Measurements from ENCODE around the gene PDZRN3.
"Not testable (repeated sequence)": the region's sequence is repeated elsewhere in the genome, so short reads cannot be mapped to it uniquely, and the experiment has no call there.

The PDZRN3 gene

DNA sequence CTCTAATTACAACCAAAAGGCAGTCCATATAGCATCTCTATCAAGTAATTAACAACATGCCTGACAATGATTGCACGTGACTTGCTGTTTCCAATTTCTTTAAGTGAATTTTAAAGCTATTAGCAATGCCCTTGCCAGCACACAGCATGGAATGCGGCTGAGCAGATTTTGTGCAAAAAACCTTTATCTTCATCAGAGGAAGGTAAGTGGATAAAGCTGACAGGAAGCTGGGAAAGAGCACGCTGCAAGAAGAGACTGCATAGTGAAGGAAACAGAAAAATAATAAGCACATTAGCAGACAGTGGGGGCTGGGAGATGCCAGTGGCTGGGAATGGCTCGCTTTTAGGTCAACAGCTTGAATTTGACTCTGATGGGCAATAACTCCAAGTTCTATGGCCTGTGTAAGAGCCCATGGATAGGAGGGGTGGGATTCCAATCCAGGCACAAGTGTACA lies 138.8 kb downstream of the PDZRN3 start:
- no peak for DNase-seq

DNA sequence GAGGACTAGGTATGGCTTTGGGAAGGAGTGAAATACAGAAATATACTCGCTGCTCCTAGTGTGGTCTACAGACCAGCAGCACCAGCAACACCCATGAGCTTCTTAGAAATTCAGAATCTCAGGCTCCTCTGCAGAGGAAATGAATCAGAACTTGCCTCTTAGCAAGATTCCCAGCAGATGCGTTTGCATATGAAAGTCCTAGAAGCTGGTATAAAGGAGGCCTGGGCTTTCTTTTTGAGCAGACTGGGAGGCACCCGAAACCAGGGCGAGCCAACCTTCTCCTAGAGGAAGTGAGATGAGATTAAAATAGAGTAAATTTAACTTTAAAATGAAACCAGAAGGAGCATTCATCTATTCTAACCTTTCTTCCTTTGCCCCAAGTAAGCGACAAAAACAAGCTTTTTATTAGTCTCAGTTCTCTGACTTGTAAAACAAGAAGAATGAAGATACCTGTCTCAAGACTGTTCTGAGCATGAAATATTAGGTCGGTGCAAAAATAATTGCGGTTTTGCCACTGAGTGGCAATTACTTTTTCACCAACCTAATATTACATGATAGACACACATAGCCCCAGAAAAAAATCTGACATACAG lies 140.0 kb downstream of the PDZRN3 start:
- DNase-seq = peak; percentile 42

DNA sequence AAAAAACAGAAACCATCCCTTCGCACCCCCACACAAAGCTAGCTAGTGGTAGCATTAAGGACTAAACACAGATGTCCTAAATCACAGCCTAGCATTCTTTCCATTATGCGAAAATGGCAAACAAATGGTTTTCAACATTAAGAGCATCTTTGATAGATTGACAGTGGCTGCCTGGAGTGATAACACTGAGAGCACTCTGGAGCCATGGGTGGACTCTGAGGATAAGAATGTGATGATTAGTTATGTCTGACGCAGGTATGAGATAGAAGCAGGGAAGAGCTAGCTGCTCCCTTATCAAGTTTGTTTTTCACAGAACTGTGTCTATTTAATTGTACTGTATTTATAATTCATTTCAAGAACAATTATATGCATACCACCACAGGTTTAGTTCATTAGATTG lies 142.9 kb downstream of the PDZRN3 start:
- DNase-seq = no peak

DNA sequence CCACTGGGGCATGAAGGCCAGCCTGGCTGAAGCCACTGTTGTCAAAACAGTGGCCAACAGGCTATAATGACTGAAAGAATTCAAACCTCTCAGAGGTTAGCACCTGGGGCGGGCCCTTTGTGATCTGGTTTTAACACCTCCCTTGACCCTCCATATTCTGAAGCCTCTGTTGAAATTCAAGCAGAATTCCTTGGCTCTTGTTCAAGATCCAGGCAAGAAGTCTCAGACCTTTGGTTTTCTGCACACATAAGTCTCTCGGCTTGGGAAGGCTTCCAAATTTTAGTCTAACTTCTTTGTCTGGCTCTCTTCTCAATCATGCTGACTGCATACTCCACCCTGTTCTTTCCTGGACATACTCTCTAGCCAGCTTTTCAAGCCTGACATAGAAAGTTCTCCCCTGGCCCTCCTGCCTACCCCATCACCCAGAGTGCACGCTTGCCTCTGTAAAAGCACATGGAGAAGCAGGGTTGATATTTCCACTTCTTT lies 144.5 kb downstream of the PDZRN3 start:
- DNase-seq = no peak

DNA sequence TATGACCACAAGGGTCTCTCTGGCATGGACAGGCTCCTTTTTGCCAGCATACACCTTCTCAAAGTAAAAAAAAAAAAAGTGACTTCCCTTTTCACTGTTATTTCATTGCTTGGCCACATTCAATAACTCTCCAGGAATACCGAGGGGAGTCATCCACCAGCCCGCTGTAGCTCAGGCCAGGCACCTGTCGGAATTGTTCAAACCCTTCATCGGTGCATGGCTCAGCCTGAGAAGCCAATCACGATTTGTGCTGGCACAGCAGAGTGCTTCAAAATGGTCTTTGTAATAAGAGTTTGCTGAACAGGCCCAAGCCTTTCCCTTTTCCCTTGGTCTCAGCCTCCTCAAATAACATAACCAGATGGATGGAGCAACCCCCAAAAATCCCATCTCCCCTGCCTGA lies 145.4 kb downstream of the PDZRN3 start:
- DNase-seq = no peak

DNA sequence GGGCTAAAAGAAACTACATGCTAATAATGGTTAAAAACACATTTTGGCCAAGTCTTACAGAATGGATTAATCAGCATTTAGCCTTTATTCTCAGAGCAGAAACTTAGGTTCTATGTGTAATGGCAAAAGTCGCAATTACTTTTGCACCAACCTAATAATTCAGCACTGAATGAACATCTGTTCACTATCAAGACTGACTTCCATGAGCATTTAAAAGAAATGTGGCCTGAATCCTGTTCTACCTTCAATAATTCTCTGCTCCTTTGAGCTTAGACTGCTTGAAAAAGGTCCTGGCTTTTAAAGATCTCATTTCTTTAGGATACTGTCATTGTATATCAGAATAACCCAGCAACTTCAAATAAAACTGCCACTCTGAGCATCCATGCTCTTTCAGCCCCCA lies 145.9 kb downstream of the PDZRN3 start:
- DNase-seq = no peak

DNA sequence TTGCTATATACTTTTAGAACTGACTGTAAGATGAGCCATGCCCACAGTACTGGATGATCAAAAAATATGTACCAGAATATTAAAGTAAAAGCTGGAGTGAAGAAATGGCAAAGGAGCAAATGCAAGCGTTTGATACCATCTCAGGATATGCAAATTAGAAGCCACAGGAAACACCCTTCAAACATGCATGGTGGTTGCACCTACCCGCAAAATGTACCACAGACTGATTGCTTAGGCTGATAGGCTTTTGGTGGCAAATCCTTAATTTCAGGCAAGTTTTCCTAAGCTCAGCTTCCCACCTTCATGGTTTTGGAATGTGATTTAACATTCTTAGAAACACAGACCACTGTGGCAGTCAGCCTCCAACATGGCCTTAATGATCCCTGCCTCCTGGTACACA lies 149.0 kb downstream of the PDZRN3 start:
- DNase-seq = no peak

DNA sequence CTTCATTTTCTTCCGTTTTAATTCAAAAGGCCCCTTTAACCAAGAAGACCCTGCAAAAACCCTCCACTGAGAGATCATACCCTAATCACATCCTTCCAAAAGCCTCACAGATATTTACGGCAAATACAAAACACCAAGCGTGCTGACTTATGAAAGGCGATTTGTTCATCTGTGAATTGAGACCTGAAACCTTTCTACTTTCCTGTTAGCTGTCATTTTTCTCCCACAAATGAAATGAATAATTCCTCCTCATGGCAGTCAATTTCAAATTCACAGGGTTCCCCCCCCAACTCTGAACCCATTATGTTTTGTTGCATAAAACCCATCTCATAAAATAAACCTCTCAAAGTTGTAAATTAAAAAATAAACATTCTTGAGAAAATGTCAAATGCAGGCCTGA lies 149.6 kb downstream of the PDZRN3 start:
- DNase-seq = no peak

DNA sequence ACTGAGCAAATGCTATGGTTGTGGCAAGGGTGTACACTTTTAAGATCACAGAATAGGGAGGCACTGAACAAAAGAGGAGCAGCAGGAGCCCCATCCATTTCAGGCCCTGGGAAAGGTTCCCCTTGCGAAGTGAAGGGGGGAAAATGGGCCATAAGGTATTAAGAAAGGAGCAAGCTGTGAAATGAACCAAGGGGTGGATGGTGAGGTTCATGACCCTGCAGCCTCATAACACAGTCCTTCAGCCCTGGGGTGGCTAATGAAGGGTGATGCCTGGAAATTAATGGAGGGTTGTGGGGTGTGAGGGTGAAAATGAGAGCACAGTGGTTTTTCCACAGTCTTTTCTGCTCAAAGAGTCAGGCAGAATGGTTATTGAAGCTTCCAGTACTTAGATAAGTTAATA lies 150.1 kb downstream of the PDZRN3 start:
- DNase-seq = no peak

DNA sequence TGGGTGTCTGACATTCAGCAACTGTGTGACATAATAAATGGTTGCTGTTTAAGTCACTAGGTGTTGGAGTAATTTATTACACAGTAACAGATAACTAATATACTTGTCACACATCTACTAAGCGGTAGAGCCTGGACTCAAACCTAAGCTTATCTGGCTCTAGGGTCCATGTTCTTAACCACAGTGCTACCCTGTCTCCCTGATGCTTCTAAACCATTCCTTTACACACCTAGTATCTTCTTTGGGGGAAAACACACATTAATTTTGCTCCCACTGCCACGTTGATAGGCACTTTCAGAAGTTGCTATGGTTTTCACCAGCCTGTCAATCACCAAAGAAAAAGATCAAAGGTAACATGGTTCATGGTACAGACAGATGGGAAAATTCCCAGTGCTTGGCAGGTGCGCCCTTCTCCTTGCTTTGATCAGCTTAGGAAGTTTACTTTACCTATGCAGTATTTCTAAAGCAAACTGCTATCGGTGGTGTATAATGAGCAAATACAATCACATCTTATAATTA lies 150.8 kb downstream of the PDZRN3 start:
- no peak for DNase-seq

DNA sequence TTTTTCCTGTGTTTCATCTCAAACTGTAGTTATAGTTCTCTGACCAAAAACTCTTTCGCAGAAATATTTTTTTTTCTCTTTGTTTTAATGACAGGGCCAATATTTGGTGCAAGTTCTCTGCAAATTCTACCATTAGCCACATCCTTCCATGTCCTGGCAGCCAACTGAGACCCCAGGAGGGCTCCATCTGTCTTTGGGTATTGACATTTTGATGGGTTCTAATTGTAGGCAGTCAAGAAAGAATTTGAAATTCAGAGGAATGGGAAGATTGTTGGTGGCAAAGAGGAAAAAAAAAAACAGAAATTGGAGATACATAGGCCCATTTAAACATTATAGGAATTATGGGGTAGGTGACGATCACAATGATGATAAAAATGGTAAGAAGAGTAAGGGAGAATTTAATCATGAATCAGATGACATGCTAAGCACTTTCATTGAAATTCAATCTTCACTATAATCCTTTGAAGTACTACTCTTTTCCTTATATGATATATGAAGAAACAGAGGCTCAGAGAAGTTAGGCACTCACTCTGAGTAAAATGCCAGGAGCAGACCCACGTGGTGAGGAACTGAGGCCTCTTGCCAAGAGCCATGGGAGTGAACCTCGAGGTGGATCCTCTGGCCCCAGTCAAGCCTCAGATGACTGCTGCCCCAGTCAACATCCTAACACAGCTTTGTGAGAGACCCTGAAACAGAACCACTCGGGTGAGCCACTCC lies 151.4 kb downstream of the PDZRN3 start:
- DNase-seq = no peak

DNA sequence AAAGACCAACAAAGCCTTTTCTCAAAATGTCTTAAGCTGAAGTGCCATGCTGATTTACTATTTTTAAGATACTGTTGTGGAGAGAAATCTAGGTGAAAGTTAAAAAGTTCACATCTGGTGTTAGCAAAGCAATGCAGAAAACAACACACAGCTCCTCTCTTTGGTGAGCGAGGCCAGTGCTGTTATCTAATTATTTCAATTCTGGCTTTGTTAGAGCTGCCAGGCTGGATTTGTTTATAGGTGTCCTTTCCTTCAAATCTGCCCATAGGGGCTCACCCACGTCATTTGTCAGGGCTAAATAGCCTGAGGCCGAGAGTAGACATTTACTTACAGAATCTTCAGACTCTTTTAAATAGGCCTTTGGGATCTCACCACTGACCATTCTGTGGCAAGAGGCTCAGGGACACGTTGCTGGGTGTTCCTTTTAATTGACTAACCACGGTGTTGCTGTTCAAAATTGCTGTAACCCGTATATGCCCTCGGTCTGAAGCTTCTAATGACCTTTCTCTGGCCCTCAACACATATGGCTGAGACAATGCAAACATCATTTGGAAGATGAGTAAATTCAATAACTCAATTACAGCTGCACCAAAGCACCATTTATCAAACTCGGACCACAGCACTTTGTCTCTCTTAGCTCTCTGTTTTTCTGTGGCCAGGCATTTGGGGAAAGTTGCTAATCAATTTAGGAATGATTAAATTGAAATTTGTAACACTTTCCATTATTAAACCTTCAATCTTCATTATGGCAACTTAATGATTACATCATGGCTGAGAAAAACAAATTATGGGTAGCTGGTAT lies 152.6 kb downstream of the PDZRN3 start:
- DNase-seq = no peak

DNA sequence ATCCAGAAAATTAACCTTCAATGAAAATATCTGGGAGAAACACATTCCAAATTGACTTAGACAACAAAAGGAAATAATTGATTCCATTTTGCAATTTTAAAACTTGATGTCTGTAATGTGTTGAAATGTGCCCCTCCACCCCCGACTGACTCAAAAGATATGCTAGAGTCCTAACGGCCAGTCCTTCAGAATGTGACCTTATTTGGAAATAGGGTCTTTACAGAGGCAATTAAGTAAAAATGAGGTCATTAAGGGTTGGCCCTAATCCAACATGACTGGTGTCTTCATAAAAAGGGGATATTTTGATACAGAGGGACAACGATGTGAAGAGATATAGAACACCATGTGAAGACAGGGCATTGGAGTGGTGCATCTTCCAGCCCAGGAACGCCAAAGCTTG lies 153.9 kb downstream of the PDZRN3 start:
- no peak for DNase-seq

DNA sequence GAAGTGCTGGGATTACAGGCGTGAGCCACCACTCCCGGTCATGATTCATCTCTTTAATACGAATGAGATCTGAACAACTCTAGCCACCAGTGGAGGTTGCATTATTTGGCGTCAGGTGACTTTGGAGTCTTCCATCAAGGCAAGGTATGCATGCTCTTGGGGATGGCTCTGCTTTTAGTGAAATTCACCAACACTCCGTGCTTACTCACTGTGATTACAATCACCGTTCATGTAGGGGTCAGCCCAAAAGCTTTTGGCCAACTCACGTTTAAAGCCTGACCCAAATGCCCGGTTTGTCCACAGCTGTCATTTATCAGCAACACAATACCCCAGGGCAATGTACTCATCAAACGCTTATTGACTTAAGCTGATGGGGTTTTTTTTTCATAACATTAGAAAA lies 155.4 kb downstream of the PDZRN3 start:
- DNase-seq = no peak

DNA sequence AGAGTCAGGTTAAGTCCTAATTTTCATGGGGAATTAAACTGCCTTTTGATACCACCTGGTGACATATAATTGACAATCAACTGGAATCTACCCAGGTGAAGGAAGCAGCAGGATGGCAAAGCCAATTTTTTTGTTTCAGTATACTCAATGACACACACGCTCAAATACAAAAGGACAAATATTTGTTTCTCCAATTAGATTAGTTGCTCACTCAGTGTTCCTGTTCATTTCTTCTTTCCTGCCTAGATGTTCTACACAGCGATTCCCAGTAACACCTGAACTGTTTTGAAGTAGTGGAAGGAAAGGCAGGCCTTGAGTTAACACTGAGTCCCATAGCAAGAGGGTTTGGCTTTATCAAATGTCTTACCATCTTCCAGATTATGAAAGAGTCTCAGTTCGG lies 157.5 kb downstream of the PDZRN3 start:
- DNase-seq = no peak

DNA sequence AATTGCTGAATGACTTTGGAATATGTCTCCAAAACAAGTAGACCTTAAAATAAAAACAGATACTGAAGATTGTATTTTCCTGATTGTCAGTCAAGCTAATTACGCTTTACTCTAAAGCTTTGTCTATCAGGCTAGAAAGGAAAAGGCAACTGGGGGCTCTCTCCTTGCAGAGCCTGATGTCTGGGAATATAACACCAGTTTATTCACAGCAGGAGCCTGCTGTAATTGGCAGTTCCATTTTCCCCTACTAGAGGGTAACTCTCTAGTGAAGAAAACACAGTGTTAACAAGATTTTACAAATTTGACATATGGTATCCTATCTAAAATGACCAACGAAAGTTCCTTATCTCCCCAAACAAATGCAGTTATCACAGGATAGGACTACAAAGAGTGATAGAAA lies 158.8 kb downstream of the PDZRN3 start:
- no peak for DNase-seq

DNA sequence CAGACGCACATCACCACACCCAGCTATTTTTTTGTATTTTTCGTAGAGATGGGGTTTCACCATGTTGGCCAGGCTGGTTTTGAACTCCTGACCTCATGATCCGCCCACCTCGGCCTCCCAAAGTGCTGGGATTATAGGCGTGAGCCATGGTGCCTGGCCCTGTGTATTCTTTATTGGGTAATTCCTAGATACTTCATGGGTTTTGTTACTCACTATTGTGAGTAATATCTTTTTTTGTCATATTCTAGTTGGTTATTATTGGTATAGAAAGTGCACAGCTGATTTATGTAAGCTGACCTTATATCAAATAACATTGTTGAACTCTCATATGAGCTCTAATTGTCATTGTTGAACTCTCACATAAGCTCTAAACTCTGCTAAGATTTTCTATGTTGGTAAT lies 160.6 kb downstream of the PDZRN3 start:
- DNase-seq = not testable (repeated sequence)

DNA sequence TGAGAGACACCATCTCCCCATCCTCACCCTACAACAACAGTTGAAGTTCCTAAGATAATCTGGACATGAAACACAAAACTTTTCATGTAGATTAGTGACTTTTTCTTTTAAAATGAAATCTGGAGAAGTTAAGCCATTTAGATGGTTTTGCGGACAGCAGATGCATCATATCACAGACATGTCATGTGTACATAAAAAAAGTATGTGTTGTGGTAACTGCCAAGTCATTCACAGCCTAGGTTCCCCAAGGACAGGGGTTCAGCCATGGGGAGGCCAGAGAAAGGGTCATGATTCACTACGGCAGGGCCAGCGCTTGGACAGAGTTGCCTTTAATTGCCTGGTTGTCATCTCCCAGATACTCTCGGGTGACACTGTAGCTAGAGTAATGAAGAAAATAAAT lies 163.2 kb downstream of the PDZRN3 start:
- DNase-seq = peak; percentile 33

DNA sequence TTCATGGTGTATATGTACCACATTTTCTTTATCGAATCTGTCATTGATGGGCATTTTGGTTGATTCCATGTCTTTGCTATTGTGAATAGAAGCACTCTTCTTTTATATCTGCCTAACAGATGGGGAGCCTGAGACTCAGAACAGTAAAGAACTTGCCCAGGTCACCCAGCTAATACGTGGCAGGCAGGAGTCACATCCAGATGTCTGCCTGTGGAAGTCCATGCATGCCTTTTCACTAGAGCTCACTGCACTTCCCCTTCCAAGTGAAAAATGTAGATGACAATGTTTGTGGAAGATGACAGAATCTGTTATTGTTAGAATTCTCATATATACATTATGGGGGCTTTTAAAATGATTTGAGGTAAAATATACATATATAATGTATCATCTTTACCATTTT lies 165.0 kb downstream of the PDZRN3 start:
- no peak for DNase-seq

DNA sequence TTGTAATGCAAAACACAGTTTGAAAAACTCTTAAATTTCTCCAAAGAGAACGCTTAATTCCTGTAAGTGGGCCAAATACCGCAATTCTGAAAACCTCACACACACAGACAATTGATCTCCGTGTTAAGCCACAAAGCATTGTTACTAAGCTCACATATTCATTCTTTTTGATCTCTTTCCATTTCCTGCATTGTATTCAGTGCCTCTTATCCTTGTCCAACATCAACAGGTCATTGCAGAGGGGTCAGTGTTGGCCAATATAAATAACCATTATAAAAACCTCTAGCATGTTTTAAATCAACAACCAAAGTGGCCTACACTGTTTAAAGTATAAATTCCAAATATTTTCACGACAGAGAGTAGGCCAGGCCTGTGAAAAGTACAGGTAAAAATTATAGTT lies 171.1 kb downstream of the PDZRN3 start:
- DNase-seq = no peak

DNA sequence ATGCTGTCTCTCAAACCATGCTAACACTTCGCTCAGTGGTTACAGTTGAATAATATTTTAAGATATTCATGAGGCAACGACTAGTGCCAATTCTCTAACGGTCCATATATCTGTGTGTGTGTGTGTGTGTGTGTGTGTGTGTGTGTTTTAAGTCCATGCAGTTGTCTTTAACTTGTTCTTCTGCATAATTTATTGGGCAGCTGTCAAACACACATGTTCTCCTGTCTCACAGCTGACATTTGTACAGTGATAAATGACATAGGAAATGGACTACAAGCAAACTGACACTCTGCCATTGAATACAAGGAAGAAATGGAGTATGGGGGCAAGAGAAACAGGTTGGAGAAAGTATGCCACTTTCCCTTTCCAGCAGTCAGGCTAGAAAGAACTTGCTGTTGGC lies 172.0 kb downstream of the PDZRN3 start:
- DNase-seq = no peak

DNA sequence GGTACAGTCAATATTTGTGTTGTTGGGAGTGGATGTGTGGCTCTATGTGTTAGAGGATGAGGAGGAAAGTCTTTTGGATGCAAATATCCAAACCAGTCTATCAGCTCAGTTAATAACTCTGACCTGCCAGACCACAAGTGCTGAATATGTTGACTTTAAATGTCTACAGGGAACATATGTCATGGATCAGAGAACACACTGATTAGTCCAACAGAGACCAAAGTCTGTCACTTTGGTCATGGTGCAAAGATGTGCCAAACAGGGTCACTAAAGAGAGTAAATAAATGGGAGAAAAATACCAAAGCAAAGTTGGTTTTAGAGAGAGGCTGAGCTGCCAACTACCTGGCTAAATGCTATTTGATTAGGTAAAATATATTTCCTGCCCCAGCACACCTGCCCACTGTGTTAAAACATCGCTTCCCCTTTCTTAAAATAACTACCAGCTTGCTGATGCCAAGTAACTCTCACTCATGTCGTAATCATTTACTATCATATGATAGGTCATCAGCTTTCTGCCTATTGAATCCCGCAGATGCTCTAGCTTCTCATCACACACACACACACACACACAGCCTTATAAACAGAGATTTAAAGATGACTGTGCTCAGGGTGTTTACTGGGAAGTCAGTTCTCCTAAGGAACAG lies 173.3 kb downstream of the PDZRN3 start:
- DNase-seq = no peak

DNA sequence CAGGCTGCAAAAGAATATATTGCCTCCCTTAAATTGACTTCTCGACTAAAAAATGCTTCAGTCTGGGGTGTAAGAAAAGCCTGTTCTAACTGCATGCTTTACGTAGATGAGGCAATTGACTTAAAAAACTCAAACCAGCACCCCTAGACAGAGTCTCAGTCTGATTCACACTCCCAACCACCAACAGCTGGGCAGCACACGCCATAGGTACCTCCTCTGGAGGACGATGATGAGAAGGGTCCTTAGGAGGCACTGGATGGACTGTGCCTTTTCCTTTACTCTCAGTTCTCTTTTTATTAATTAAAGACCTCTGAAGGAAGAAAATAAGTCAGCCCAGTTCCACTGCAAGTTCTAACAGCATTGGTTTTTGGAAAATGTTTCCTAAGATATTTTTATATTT lies 175.0 kb downstream of the PDZRN3 start:
- no peak for DNase-seq
